Activated CD4-positive, alpha-beta T cell treated with anti-CD3 and anti-CD28 coated beads, Interleukin-2, amount 50 U/mL, for 16 hours (primary cell): ENCODE data around the gene MAN1C1.
"Not testable (repeated sequence)": the region's sequence is repeated elsewhere in the genome, so short reads cannot be mapped to it uniquely, and the experiment has no call there.

Experiments used
- DNase-seq: peaks from one replicate; pipeline ENCODE4 v3.0.0-alpha.2; 2020

The MAN1C1 gene

GRCh38 chr1:25683731-25684130, 67.1 kb downstream of the MAN1C1 start:
- DNase-seq: no peak

- no peak for DNase-seq
These were observed 67.8 kb downstream of the MAN1C1 start for GRCh38 chr1:25684216-25684965.

- DNase-seq: no peak
These were observed 68.7 kb downstream of the MAN1C1 start for GRCh38 chr1:25685211-25685750.

- no peak for DNase-seq
These were observed 69.5 kb downstream of the MAN1C1 start for GRCh38 chr1:25685938-25686665.

GRCh38 chr1:25687221-25688017, 70.8 kb downstream of the MAN1C1 start:
- no peak for DNase-seq

GRCh38 chr1:25688390-25689119, 72.0 kb downstream of the MAN1C1 start:
- DNase-seq: no peak

- DNase-seq: no peak
These were observed 73.2 kb downstream of the MAN1C1 start for GRCh38 chr1:25689686-25690381.

GRCh38 chr1:25690396-25690956, 73.9 kb downstream of the MAN1C1 start:
- DNase-seq: no peak

GRCh38 chr1:25691211-25691610, 74.6 kb downstream of the MAN1C1 start:
- DNase-seq: no peak

- DNase-seq: no peak
These were observed 76.0 kb downstream of the MAN1C1 start for GRCh38 chr1:25692560-25692959.

GRCh38 chr1:25694167-25695007, 77.8 kb downstream of the MAN1C1 start:
- no peak for DNase-seq

GRCh38 chr1:25695090-25695770, 78.6 kb downstream of the MAN1C1 start:
- DNase-seq: no peak

GRCh38 chr1:25695771-25696311, 79.2 kb downstream of the MAN1C1 start:
- DNase-seq: no peak

- not testable (repeated sequence) for DNase-seq
These were observed 80.1 kb downstream of the MAN1C1 start for GRCh38 chr1:25696643-25697042.

- DNase-seq: no peak
These were observed 81.0 kb downstream of the MAN1C1 start for GRCh38 chr1:25697435-25698217.

GRCh38 chr1:25698252-25698651, 81.7 kb downstream of the MAN1C1 start:
- DNase-seq: no peak

GRCh38 chr1:25699059-25699458, 82.5 kb downstream of the MAN1C1 start:
- DNase-seq: not testable (repeated sequence)

GRCh38 chr1:25699500-25700143, 83.0 kb downstream of the MAN1C1 start:
- no peak for DNase-seq
